Measurements from ENCODE around the gene ZGRF1. TPM values are rescaled to one million over a fixed set of nuclear protein-coding genes. Genes with fewer than 3 reads are reported as not detected.
"Not testable (repeated sequence)": the region's sequence is repeated elsewhere in the genome, so short reads cannot be mapped to it uniquely, and the experiment has no call there.

The ZGRF1 gene
- total and polyA plus RNA-seq, 10 of the 15 experiments (the other 5 are each of a cell fraction or from before 2014, with no cell fraction given) = 8.5 to 32.1 (median 20.1) TPM

DNA sequence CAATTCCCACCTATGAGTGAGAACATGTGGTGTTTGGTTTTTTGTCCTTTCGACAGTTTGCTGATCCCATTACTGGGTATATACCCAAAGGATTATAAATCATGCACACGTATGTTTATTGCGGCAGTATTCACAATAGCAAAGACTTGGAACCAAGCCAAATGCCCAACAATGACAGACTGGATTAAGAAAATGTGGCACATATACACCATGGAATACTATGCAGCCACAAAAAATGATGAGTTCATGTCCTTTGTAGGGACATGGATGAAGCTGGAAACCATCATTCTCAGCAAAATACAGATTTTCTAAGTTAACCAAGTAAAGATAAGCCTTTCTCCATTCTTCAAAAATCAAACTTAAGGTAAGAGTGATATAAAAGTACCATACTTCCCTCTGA is 82.4 kb downstream of the ZGRF1 start:
- H3K4me3 ChIP-seq; ATAC-seq; FAIRE-seq; H3K36me3 ChIP-seq (ENCODE audit: control insufficient read depth in 2 of 2, insufficient read depth in 2 of 2, low read length in 1 of 2); intact Hi-C loops (cut with micrococcal nuclease; ENCODE audit: unreplicated experiment); RAD21 ChIA-PET (ENCODE audit: unreplicated experiment); H3K79me2 ChIP-seq (ENCODE audit: control insufficient read depth, insufficient read depth, low read length); in situ Hi-C loops (cut with MboI); H3K4me2 ChIP-seq (ENCODE audit: control insufficient read depth, insufficient read depth); H2AFZ ChIP-seq (ENCODE audit: control insufficient read depth, low read depth, low read length); POLR2A ChIA-PET; H4K20me1 ChIP-seq (ENCODE audit: control insufficient read depth, insufficient read depth); H3K27me3 ChIP-seq (replicated peaks in 1 of 2; ENCODE audit: control insufficient read depth in 2 of 2, insufficient read depth in 2 of 2, low read length in 1 of 2); H3K9ac ChIP-seq (ENCODE audit: control insufficient read depth, insufficient read depth, low read length); H3K4me1 ChIP-seq (ENCODE audit: control insufficient read depth, insufficient read depth, low read length); H3K27ac ChIP-seq (ENCODE audit: control insufficient read depth, insufficient read depth); H3K9me3 ChIP-seq (replicated peaks; ENCODE audit: control insufficient read depth, insufficient read depth, low read length); BruUV-seq (replicated peaks); DNase-seq (ENCODE audit: low read depth, low spot score): not testable (repeated sequence)
- ChIA-PET SMC1A (ENCODE audit: uncharacterized antibody, unreplicated experiment) (interaction anchor here (1.3 kb wide), 1 partner anchor 223 kb away, joined by 3 read pairs; no protein-coding TSS in a partner anchor), CTCF (interaction anchor here (0.7 to 1.0 kb wide), 3 partner anchors 10 to 225 kb away, joined by 3 to 4 read pairs (median 3); no protein-coding TSS in a partner anchor)
- 100% methylated on average over 2 of the region's 3 CpGs for WGBS (ENCODE audit: insufficient coverage, insufficient replicate concordance, low lambda C conversion rate, missing lambda C conversion rate)

DNA sequence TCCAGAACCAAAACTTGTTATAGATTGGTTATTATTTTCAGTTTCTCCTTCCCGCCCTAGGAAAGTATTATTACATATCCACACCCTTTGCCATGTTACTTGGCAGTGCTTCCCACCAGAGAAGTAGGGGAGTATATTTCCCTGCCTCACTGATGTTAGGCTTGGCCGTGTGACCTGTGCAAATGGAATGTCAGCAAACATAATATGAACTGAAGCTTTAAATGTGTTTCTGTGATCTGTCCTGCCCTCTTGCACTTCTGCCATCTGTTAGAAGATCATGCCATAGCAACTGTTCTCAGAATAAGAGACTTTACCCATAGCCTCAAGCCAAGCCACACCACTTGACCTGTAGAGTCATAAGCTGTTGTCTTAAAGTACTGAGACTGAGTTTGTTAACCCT is 84.0 kb downstream of the ZGRF1 start:
- FAIRE-seq = no peak
- DNase-seq (ENCODE audit: low read depth, low spot score) = no peak
- CTCF ChIA-PET = no interaction called here
- in situ Hi-C loops (cut with MboI) = no loop called here
- BruUV-seq (replicated peaks) = no TSS peak
- 53% methylated on average over 2 of the region's 2 CpGs for WGBS (ENCODE audit: insufficient coverage, insufficient replicate concordance, low lambda C conversion rate, missing lambda C conversion rate)
- POLR2A ChIA-PET = no interaction called here
- Histone ChIP-seq H3K27ac (ENCODE audit: control insufficient read depth, insufficient read depth) (no peak overlapping the region), H3K9ac (ENCODE audit: control insufficient read depth, insufficient read depth, low read length) (no peak overlapping the region), H3K36me3 (ENCODE audit: control insufficient read depth in 2 of 2, insufficient read depth in 2 of 2, low read length in 1 of 2) (peaks cover 0 to 4% of the 10 kb centered on the region in 2 experiments; a peak in 2 of 4 replicates), H3K79me2 (ENCODE audit: control insufficient read depth, insufficient read depth, low read length) (no peaks in the 10 kb centered on the region), H3K4me2 (ENCODE audit: control insufficient read depth, insufficient read depth) (no peak overlapping the region), H3K4me3 (no peak overlapping the region), H3K27me3 (replicated peaks in 1 of 2; ENCODE audit: control insufficient read depth in 2 of 2, insufficient read depth in 2 of 2, low read length in 1 of 2) (no peaks in the 10 kb centered on the region), H3K4me1 (ENCODE audit: control insufficient read depth, insufficient read depth, low read length) (no peaks in the 10 kb centered on the region), H2AFZ (ENCODE audit: control insufficient read depth, low read depth, low read length) (no peak overlapping the region), H4K20me1 (ENCODE audit: control insufficient read depth, insufficient read depth) (no peaks in the 10 kb centered on the region), H3K9me3 (replicated peaks; ENCODE audit: control insufficient read depth, insufficient read depth, low read length) (no peaks in the 10 kb centered on the region)
- SMC1A ChIA-PET (ENCODE audit: uncharacterized antibody, unreplicated experiment) = interaction anchor here (1.0 kb wide), 1 partner anchor 9 kb away, joined by 3 read pairs; no protein-coding TSS in a partner anchor
- RAD21 ChIA-PET (ENCODE audit: unreplicated experiment) = no interaction called here
- ATAC-seq = no peak
- intact Hi-C loops (cut with micrococcal nuclease; ENCODE audit: unreplicated experiment) = no loop called here
- TF ChIP-seq, protein P1, sequence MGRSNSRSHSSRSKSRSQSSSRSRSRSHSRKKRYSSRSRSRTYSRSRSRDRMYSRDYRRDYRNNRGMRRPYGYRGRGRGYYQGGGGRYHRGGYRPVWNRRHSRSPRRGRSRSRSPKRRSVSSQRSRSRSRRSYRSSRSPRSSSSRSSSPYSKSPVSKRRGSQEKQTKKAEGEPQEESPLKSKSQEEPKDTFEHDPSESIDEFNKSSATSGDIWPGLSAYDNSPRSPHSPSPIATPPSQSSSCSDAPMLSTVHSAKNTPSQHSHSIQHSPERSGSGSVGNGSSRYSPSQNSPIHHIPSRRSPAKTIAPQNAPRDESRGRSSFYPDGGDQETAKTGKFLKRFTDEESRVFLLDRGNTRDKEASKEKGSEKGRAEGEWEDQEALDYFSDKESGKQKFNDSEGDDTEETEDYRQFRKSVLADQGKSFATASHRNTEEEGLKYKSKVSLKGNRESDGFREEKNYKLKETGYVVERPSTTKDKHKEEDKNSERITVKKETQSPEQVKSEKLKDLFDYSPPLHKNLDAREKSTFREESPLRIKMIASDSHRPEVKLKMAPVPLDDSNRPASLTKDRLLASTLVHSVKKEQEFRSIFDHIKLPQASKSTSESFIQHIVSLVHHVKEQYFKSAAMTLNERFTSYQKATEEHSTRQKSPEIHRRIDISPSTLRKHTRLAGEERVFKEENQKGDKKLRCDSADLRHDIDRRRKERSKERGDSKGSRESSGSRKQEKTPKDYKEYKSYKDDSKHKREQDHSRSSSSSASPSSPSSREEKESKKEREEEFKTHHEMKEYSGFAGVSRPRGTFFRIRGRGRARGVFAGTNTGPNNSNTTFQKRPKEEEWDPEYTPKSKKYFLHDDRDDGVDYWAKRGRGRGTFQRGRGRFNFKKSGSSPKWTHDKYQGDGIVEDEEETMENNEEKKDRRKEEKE (IDR thresholded peaks at IDR 0.05) = no peak
- TF ChIP-seq ETV6 (conservative IDR thresholded peaks at IDR 0.05 in 1 of 2, IDR thresholded peaks at IDR 0.05 in 1 of 2; ENCODE audit: borderline replicate concordance in 1 of 2, low read depth in 1 of 2) = no peak
- TF ChIP-seq, protein P2, sequence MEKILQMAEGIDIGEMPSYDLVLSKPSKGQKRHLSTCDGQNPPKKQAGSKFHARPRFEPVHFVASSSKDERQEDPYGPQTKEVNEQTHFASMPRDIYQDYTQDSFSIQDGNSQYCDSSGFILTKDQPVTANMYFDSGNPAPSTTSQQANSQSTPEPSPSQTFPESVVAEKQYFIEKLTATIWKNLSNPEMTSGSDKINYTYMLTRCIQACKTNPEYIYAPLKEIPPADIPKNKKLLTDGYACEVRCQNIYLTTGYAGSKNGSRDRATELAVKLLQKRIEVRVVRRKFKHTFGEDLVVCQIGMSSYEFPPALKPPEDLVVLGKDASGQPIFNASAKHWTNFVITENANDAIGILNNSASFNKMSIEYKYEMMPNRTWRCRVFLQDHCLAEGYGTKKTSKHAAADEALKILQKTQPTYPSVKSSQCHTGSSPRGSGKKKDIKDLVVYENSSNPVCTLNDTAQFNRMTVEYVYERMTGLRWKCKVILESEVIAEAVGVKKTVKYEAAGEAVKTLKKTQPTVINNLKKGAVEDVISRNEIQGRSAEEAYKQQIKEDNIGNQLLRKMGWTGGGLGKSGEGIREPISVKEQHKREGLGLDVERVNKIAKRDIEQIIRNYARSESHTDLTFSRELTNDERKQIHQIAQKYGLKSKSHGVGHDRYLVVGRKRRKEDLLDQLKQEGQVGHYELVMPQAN (conservative IDR thresholded peaks at IDR 0.05) = no peak
- no peak for TF ChIP-seq KDM1A (IDR thresholded peaks at IDR 0.05; ENCODE audit: borderline replicate concordance)
- no peak for TF ChIP-seq ZNF384 (IDR thresholded peaks at IDR 0.05; ENCODE audit: borderline replicate concordance, low read depth, low read length)
- TF ChIP-seq, protein P3, sequence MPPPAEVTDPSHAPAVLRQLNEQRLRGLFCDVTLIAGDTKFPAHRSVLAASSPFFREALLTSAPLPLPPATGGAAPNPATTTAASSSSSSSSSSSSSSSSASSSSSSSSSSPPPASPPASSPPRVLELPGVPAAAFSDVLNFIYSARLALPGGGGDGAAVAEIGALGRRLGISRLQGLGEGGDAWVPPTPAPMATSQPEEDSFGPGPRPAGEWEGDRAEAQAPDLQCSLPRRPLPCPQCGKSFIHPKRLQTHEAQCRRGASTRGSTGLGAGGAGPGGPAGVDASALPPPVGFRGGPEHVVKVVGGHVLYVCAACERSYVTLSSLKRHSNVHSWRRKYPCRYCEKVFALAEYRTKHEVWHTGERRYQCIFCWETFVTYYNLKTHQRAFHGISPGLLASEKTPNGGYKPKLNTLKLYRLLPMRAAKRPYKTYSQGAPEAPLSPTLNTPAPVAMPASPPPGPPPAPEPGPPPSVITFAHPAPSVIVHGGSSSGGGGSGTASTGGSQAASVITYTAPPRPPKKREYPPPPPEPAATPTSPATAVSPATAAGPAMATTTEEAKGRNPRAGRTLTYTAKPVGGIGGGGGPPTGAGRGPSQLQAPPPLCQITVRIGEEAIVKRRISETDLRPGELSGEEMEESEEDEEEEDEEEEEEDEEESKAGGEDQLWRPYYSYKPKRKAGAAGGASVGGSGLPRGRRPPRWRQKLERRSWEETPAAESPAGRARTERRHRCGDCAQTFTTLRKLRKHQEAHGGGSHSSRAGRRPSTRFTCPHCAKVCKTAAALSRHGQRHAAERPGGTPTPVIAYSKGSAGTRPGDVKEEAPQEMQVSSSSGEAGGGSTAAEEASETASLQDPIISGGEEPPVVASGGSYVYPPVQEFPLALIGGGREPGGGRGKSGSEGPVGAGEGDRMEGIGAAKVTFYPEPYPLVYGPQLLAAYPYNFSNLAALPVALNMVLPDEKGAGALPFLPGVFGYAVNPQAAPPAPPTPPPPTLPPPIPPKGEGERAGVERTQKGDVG (CRISPR knock-in tag; IDR thresholded peaks at IDR 0.05) = no peak

Data from GM12878 (cell line).